GM23338 (cell line): ENCODE data around the gene CSN3. TPM values are rescaled to one million over a fixed set of nuclear protein-coding genes. Genes with fewer than 3 reads are reported as not detected.

Experiments
- ATAC-seq: fragments of 200-7000 bp; cut with Tn5 transposase; 3 replicates; pipeline ENCODE4 v1.9.1; 2020
- DNase-seq: peaks from one replicate; pipeline ENCODE4 v3.0.0-alpha.2; 2015; ENCODE audit warnings: low spot score
- H2AFZ ChIP-seq: fragments of 200-600 bp; sonication (generic); 2 replicates; pipeline ENCODE4 v1.8.0; 2016; ENCODE audit warnings: antibody characterized with exemption, mild to moderate bottlenecking, moderate library complexity
- H3F3A ChIP-seq: fragments of 200-600 bp; sonication (generic); replicated peaks from 2 replicates; pipeline ENCODE4 v1.8.0; 2017; ENCODE audit warnings: antibody characterized with exemption, mixed run types, low read depth
- H3K27ac ChIP-seq: fragments of 200-600 bp; sonication (generic); 2 replicates; pipeline ENCODE4 v1.6.1; 2016; ENCODE audit warnings: low read depth
- H3K27me3 ChIP-seq: fragments of 200-600 bp; sonication (generic); 2 replicates; pipeline ENCODE4 v1.8.0; 2016; ENCODE audit warnings: mild to moderate bottlenecking, mixed run types, moderate library complexity; ENCODE audit not compliant: insufficient read depth
- H3K36me3 ChIP-seq: fragments of 200-600 bp; sonication (generic); 2 replicates; pipeline ENCODE4 v1.8.0; 2016; ENCODE audit warnings: mild to moderate bottlenecking; ENCODE audit not compliant: insufficient read depth
- H3K4me1 ChIP-seq: fragments of 200-600 bp; sonication (generic); 2 replicates; pipeline ENCODE4 v1.8.0; 2016; ENCODE audit warnings: mild to moderate bottlenecking, moderate library complexity; ENCODE audit not compliant: insufficient read depth
- H3K4me2 ChIP-seq: fragments of 200-600 bp; sonication (generic); 2 replicates; pipeline ENCODE4 v1.7.1; 2017; ENCODE audit warnings: mixed run types
- H3K4me3 ChIP-seq: fragments of 200-600 bp; sonication (generic); 2 replicates; pipeline ENCODE4 v1.6.1; 2016; ENCODE audit warnings: mixed run types
- H3K79me2 ChIP-seq: fragments of 200-600 bp; sonication (generic); replicated peaks from 2 replicates; pipeline ENCODE4 v1.8.0; 2017; ENCODE audit warnings: mild to moderate bottlenecking; ENCODE audit not compliant: insufficient read depth
- H3K9me2 ChIP-seq: fragments of 200-600 bp; sonication (generic); 2 replicates; pipeline ENCODE4 v1.8.0; 2017; ENCODE audit not compliant: insufficient read depth
- H4K20me1 ChIP-seq: fragments of 200-600 bp; sonication (generic); replicated peaks from 2 replicates; pipeline ENCODE4 v1.8.0; 2017; ENCODE audit warnings: mild to moderate bottlenecking; ENCODE audit not compliant: insufficient read depth
- H3K27ac Mint-ChIP-seq: 2 replicates; pipeline ENCODE4 v1.8.0; 2020; ENCODE audit warnings: inconsistent platforms, mild to moderate bottlenecking, moderate library complexity, mixed read lengths
- H3K27me3 Mint-ChIP-seq: 3 replicates; pipeline ENCODE4 v1.8.0; 2022; ENCODE audit warnings: low read depth, mild to moderate bottlenecking, moderate library complexity, mixed read lengths, inconsistent platforms; ENCODE audit not compliant: insufficient read depth, poor library complexity
- H3K36me3 Mint-ChIP-seq: 3 replicates; pipeline ENCODE4 v1.8.0; 2021; ENCODE audit warnings: low read depth, mild to moderate bottlenecking, inconsistent platforms, moderate library complexity, mixed read lengths
- H3K4me1 Mint-ChIP-seq: 3 replicates; pipeline ENCODE4 v1.8.0; 2020; ENCODE audit warnings: mild to moderate bottlenecking, inconsistent platforms, mixed read lengths
- H3K4me3 Mint-ChIP-seq: 3 replicates; pipeline ENCODE4 v1.8.0; 2021; ENCODE audit warnings: moderate library complexity, mild to moderate bottlenecking, inconsistent platforms, mixed read lengths
- H3K9me3 Mint-ChIP-seq: 3 replicates; pipeline ENCODE4 v1.8.0; 2020; ENCODE audit warnings: moderate library complexity, mild to moderate bottlenecking, inconsistent platforms, mixed read lengths
- CREB1 ChIP-seq: fragments of 250-450 bp; sonication (Bioruptor Pico); IDR thresholded peaks from 2 replicates; pipeline ENCODE4 v1.5.0; 2020; ENCODE audit warnings: low read depth, mild to moderate bottlenecking, moderate library complexity
- ETS1 ChIP-seq: IDR thresholded peaks from 2 replicates; pipeline ENCODE4 v1.6.1; 2016; ENCODE audit warnings: antibody characterized with exemption
- EZH2 ChIP-seq: fragments of 200-600 bp; sonication (generic); IDR thresholded peaks from one replicate; pipeline ENCODE4 v1.8.0; 2017; ENCODE audit warnings: antibody characterized with exemption, mild to moderate bottlenecking, low read depth; ENCODE audit not compliant: unreplicated experiment
- EZH2phosphoT487 ChIP-seq: fragments of 200-600 bp; sonication (generic); IDR thresholded peaks from one replicate; pipeline ENCODE4 v1.8.1; 2018; ENCODE audit warnings: antibody characterized with exemption; ENCODE audit not compliant: unreplicated experiment
- NANOG ChIP-seq: IDR thresholded peaks from 2 replicates; pipeline ENCODE4 v1.6.1; 2016; ENCODE audit warnings: antibody characterized with exemption, borderline replicate concordance
- POLR2AphosphoS5 ChIP-seq: IDR thresholded peaks from 2 replicates; pipeline ENCODE4 v1.6.1; 2016; ENCODE audit warnings: antibody characterized with exemption, low read depth
- ZNF114 ChIP-seq: fragments of 250-450 bp; sonication (Bioruptor Pico); IDR thresholded peaks from 2 replicates; pipeline ENCODE4 v1.5.0; 2020; ENCODE audit warnings: mild to moderate bottlenecking, moderate library complexity
- polyA plus RNA-seq: library from polyadenylated mRNA; unstranded; fragments of >200 nt; fragmentation: Nextera tagmentation; extraction: Ambion mirVana; gene quantifications from 2 replicates; pipeline ENCODE4 v1.2.1, GENCODE V29; 2016
- total RNA-seq: library from RNA; depleted of rRNA; stranded (reverse); fragments of >200 nt; shearing (Covaris generic); gene quantifications from 2 replicates; pipeline ENCODE4 v1.2.3, GENCODE V29; 2014
- TF ChIP-seq, protein P1 (sequence below): fragments of 250-450 bp; sonication (Bioruptor Pico); IDR thresholded peaks from 2 replicates; pipeline ENCODE4 v1.5.0; 2020; ENCODE audit warnings: mild to moderate bottlenecking, moderate library complexity

The CSN3 gene
- total and polyA plus RNA-seq, 2 experiments from 2014 or later: not detected

DNA sequence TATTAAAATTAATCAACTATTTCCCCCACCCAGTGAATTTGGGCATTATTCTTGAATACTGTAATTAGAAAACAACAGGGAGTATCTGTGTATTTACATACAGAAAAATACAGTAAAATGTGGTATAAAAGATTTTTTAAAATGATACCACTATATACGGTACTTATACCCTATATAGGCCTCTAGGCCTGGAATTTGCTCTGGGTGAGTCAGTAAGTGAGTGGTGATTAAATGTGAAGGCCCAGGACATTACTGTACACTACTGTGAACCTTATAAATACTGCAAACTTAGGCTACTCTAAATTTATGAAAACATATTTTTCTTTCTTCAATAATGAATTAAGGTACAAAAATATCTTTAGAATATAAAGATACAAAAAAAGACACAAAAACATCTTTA is 6.3 kb upstream of the CSN3 start (continued):
- TF ChIP-seq ETS1 (no peak), NANOG (no peak), EZH2 (no peak), EZH2phosphoT487 (no peak)
- TF ChIP-seq, protein P1, sequence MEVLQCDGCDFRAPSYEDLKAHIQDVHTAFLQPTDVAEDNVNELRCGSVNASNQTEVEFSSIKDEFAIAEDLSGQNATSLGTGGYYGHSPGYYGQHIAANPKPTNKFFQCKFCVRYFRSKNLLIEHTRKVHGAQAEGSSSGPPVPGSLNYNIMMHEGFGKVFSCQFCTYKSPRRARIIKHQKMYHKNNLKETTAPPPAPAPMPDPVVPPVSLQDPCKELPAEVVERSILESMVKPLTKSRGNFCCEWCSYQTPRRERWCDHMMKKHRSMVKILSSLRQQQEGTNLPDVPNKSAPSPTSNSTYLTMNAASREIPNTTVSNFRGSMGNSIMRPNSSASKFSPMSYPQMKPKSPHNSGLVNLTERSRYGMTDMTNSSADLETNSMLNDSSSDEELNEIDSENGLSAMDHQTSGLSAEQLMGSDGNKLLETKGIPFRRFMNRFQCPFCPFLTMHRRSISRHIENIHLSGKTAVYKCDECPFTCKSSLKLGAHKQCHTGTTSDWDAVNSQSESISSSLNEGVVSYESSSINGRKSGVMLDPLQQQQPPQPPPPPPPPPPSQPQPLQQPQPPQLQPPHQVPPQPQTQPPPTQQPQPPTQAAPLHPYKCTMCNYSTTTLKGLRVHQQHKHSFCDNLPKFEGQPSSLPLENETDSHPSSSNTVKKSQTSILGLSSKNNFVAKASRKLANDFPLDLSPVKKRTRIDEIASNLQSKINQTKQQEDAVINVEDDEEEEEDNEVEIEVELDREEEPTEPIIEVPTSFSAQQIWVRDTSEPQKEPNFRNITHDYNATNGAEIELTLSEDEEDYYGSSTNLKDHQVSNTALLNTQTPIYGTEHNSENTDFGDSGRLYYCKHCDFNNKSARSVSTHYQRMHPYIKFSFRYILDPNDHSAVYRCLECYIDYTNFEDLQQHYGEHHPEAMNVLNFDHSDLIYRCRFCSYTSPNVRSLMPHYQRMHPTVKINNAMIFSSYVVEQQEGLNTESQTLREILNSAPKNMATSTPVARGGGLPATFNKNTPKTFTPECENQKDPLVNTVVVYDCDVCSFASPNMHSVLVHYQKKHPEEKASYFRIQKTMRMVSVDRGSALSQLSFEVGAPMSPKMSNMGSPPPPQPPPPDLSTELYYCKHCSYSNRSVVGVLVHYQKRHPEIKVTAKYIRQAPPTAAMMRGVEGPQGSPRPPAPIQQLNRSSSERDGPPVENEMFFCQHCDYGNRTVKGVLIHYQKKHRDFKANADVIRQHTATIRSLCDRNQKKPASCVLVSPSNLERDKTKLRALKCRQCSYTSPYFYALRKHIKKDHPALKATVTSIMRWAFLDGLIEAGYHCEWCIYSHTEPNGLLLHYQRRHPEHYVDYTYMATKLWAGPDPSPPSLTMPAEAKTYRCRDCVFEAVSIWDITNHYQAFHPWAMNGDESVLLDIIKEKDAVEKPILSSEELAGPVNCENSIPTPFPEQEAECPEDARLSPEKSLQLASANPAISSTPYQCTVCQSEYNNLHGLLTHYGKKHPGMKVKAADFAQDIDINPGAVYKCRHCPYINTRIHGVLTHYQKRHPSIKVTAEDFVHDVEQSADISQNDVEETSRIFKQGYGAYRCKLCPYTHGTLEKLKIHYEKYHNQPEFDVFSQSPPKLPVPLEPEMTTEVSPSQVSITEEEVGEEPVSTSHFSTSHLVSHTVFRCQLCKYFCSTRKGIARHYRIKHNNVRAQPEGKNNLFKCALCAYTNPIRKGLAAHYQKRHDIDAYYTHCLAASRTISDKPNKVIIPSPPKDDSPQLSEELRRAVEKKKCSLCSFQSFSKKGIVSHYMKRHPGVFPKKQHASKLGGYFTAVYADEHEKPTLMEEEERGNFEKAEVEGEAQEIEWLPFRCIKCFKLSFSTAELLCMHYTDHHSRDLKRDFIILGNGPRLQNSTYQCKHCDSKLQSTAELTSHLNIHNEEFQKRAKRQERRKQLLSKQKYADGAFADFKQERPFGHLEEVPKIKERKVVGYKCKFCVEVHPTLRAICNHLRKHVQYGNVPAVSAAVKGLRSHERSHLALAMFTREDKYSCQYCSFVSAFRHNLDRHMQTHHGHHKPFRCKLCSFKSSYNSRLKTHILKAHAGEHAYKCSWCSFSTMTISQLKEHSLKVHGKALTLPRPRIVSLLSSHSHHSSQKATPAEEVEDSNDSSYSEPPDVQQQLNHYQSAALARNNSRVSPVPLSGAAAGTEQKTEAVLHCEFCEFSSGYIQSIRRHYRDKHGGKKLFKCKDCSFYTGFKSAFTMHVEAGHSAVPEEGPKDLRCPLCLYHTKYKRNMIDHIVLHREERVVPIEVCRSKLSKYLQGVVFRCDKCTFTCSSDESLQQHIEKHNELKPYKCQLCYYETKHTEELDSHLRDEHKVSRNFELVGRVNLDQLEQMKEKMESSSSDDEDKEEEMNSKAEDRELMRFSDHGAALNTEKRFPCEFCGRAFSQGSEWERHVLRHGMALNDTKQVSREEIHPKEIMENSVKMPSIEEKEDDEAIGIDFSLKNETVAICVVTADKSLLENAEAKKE (CRISPR knock-in tag): no peak

GRCh38 chr4:70239131-70239883 is 3.1 kb upstream of the CSN3 start:
- Mint-ChIP-seq H3K27ac (no peak overlapping the region; the same call in 1 of the 2 replicates), H3K4me3 (no peak overlapping the region), H3K36me3 (no peaks in the 10 kb centered on the region), H3K27me3 (no peaks in the 10 kb centered on the region), H3K4me1 (no peaks in the 10 kb centered on the region), H3K9me3 (no peaks in the 10 kb centered on the region)
- H3K9me2 ChIP-seq: no peaks in the 10 kb centered on the region
- no peak overlapping the region for H3K27ac ChIP-seq
- H3K79me2 ChIP-seq: no peaks in the 10 kb centered on the region
- no peak overlapping the region for H3K4me2 ChIP-seq
- no peaks in the 10 kb centered on the region for H3K27me3 ChIP-seq
- H3K4me1 ChIP-seq: no peaks in the 10 kb centered on the region
- DNase-seq (no peak), ATAC-seq (no peak)
- no peak overlapping the region for H3K4me3 ChIP-seq
- H2AFZ ChIP-seq: no peak overlapping the region
- H3F3A ChIP-seq: no peaks in the 10 kb centered on the region
- H3K36me3 ChIP-seq: no peaks in the 10 kb centered on the region
- H4K20me1 ChIP-seq: no peaks in the 10 kb centered on the region
- TF ChIP-seq, protein P1 (CRISPR knock-in tag): no peak
- TF ChIP-seq ZNF114 (CRISPR knock-in tag): no peak
- TF ChIP-seq CREB1 (CRISPR knock-in tag): no peak
- no peak for TF ChIP-seq EZH2
- no peak for TF ChIP-seq POLR2AphosphoS5
